B cell (primary cell): ENCODE results near the gene CCDC78. TPM values are rescaled to one million over a fixed set of nuclear protein-coding genes. Genes with fewer than 3 reads are reported as not detected.
A peak's percentile ranks its signal among the peaks of the same experiment; 100 is the strongest.

Source experiments
- ATAC-seq: fragments of 200-7000 bp; cut with Tn5 transposase; one replicate; pipeline ENCODE4 v1.10.0; 2021; ENCODE audit warnings: low read depth, mild to moderate bottlenecking, moderate number of reproducible peaks, moderate library complexity
- CTCF ChIA-PET: fragments of 350-600 bp; sonication (Branson Sonifier 250); formaldehyde crosslinking; loops from one replicate; lab custom pipeline; 2021; ENCODE audit warnings: antibody characterized with exemption, inconsistent platforms; lab: Charles Lee
- POLR2A ChIA-PET: fragments of 350-600 bp; sonication (Branson Sonifier 250); formaldehyde crosslinking; loops from one replicate; lab custom pipeline; 2021; ENCODE audit warnings: antibody characterized with exemption; lab: Charles Lee
- DNase-seq: peaks from one replicate; pipeline ENCODE4 v3.0.0; 2013
- H2AFZ ChIP-seq: 2 replicates; pipeline ENCODE4 v1.6.1; 2012; ENCODE audit warnings: mild to moderate bottlenecking, low read depth, low read length; ENCODE audit not compliant: insufficient read depth, poor library complexity, severe bottlenecking
- H3K27ac ChIP-seq, 2 donors: 1 replicate in 1 of 2; 2 replicates in 1 of 2; pipeline ENCODE4 v1.5.1; 2012 to 2013; ENCODE audit warnings: low read length in 2 of 2, mild to moderate bottlenecking in 2 of 2, moderate library complexity in 1 of 2
- H3K27me3 ChIP-seq, 4 experiments: fragments of 200-600 bp in 1 of 4; sonication (generic) in 1 of 4; replicated peaks in 1 of 4; 1 replicate in 2 of 4; 2 replicates in 2 of 4; pipeline versions ENCODE4 v1.6.1 to v1.7.0; 2013 to 2016; ENCODE audit warnings: low read length in 3 of 4, mild to moderate bottlenecking in 2 of 4, mixed read lengths in 1 of 4, moderate library complexity in 1 of 4; ENCODE audit not compliant: insufficient read depth in 4 of 4, control insufficient read depth in 3 of 4; ENCODE audit errors: control extremely low read depth in 1 of 4
- H3K36me3 ChIP-seq, 2 experiments: replicated peaks in 1 of 2; 1 replicate in 1 of 2; 2 replicates in 1 of 2; pipeline versions ENCODE4 v1.6.1 to v1.7.1; 2013; ENCODE audit warnings: low read length in 1 of 2; ENCODE audit not compliant: insufficient read depth in 2 of 2, control insufficient read depth in 1 of 2; ENCODE audit errors: control extremely low read depth in 1 of 2, extremely low read depth in 1 of 2
- H3K4me1 ChIP-seq, 2 donors: fragments of 200-600 bp in 1 of 2; sonication (generic) in 1 of 2; 1 replicate in 1 of 2; 2 replicates in 1 of 2; pipeline versions ENCODE4 v1.5.1 to v1.6.1; 2013 to 2017; ENCODE audit warnings: low read length in 2 of 2; ENCODE audit not compliant: control insufficient read depth in 2 of 2, insufficient read depth in 2 of 2
- H3K4me2 ChIP-seq: replicated peaks from 2 replicates; pipeline ENCODE3; 2012; ENCODE audit warnings: mild to moderate bottlenecking, low read depth, low read length; ENCODE audit not compliant: poor library complexity, severe bottlenecking
- H3K4me3 ChIP-seq, 5 experiments: fragments of 200-600 bp in 1 of 5; sonication (generic) in 1 of 5; 1 replicate in 3 of 5; 2 replicates in 2 of 5; pipeline versions ENCODE4 v1.5.1 to v1.7.0; 2011 to 2016; ENCODE audit warnings: low read length in 4 of 5, mild to moderate bottlenecking in 4 of 5, low read depth in 2 of 5, control low read depth in 1 of 5, moderate library complexity in 1 of 5; ENCODE audit not compliant: insufficient read depth in 1 of 5; ENCODE audit errors: control extremely low read depth in 1 of 5, extremely low read depth in 1 of 5
- H3K79me2 ChIP-seq: fragments of 200-600 bp; sonication (generic); one replicate; pipeline ENCODE4 v1.6.0; 2016; ENCODE audit warnings: low read length; ENCODE audit not compliant: control insufficient read depth, insufficient read depth
- H3K9ac ChIP-seq: fragments of 200-600 bp; sonication (generic); 2 replicates; pipeline ENCODE4 v1.6.1; 2017; ENCODE audit warnings: mild to moderate bottlenecking, low read length, moderate library complexity
- H3K9me3 ChIP-seq, 3 donors: one replicate each; pipeline versions ENCODE4 v1.6.1 to v1.7.1; 2013; ENCODE audit warnings: low read length in 2 of 3; ENCODE audit not compliant: control insufficient read depth in 2 of 3, insufficient read depth in 1 of 3; ENCODE audit errors: control extremely low read depth in 1 of 3
- H4K20me1 ChIP-seq: 2 replicates; pipeline ENCODE4 v1.6.0; 2012; ENCODE audit warnings: mild to moderate bottlenecking, low read length; ENCODE audit not compliant: insufficient read depth, control insufficient read depth, poor library complexity, severe bottlenecking
- H3K27ac Mint-ChIP-seq: one replicate; pipeline ENCODE4 v1.8.0; 2021; ENCODE audit warnings: mixed read lengths
- H3K27me3 Mint-ChIP-seq: one replicate; pipeline ENCODE4 v1.8.0; 2021; ENCODE audit warnings: mixed read lengths
- H3K4me1 Mint-ChIP-seq: one replicate; pipeline ENCODE4 v1.8.0; 2021; ENCODE audit warnings: mixed read lengths
- H3K4me3 Mint-ChIP-seq: one replicate; pipeline ENCODE4 v1.8.0; 2021; ENCODE audit warnings: mixed read lengths
- H3K9me3 Mint-ChIP-seq: one replicate; pipeline ENCODE4 v1.8.0; 2022; ENCODE audit warnings: mixed read lengths; ENCODE audit not compliant: insufficient read depth
- CTCF ChIP-seq: fragments of 200-600 bp; IDR thresholded peaks from one replicate; pipeline ENCODE4 v1.8.0; 2022; ENCODE audit warnings: antibody characterized with exemption, mild to moderate bottlenecking
- EZH2 ChIP-seq: IDR thresholded peaks from 2 replicates; pipeline ENCODE4 v1.6.1; 2012; ENCODE audit warnings: borderline replicate concordance, low read depth, mild to moderate bottlenecking, moderate library complexity, low read length; ENCODE audit not compliant: insufficient read depth, poor library complexity, severe bottlenecking
- WGBS: methylation state at CpG from one replicate; pipeline ENCODE4 v1.1.5; 2013; ENCODE audit warnings: missing lambda C conversion rate; ENCODE audit not compliant: insufficient coverage; 5-methylcytosine and 5-hydroxymethylcytosine counted together
- intact Hi-C: fragments of 100-400 bp; cut with micrococcal nuclease; formaldehyde crosslinking; loops from one replicate; pipeline ENCODE4 v1.10.0; 2022
- polyA plus RNA-seq: library from polyadenylated mRNA; depleted of rRNA; stranded (reverse); fragments of >200 nt; gene quantifications from 2 replicates; pipeline ENCODE4 v1.2.3, GENCODE V29; 2012
- total RNA-seq, 2 donors: library from RNA; stranded (reverse); fragments of 120-200 nt in 1 of 2; gene quantifications; 1 replicate in 1 of 2; 2 replicates in 1 of 2; pipeline versions ENCODE4 v1.2.3 to v1.2.4, GENCODE V29; 2013 to 2022

CCDC78 gene
- total and polyA plus RNA-seq, 2 donors (not counting 1 experiment from before 2014, with no cell fraction given), result 11.8 to 34.2 TPM

GRCh38 chr16:721765-722540 is 4.3 kb downstream of the CCDC78 start:
- Mint-ChIP-seq H3K27ac (peak overlapping the region; percentile 50), H3K4me3 (peak overlapping the region; percentile 68), H3K27me3 (no peaks in the 10 kb centered on the region), H3K9me3 (no peaks in the 10 kb centered on the region), H3K4me1 (peaks cover 26% of the 10 kb centered on the region)
- DNase-seq (no peak), ATAC-seq (no peak)
- WGBS, result 73% methylated on average over 44 of the region's 51 CpGs
- H3K79me2 ChIP-seq, result no peaks in the 10 kb centered on the region
- H3K9me3 ChIP-seq, result peaks cover 0 to 3% (median 0%) of the 10 kb centered on the region in 3 donors
- POLR2A ChIA-PET, result interaction anchor here (1.0 to 1.9 kb wide), 2 partner anchors 14 to 32 kb away, joined by 4 to 5 read pairs; partner anchors contain the start of gene WDR24
- CTCF ChIA-PET, result interaction anchor here (1.0 to 3.8 kb wide), 6 partner anchors 8 to 690 kb away, joined by 3 to 26 read pairs (median 6); partner anchors contain the start of gene CIAO3
- H3K4me3 ChIP-seq, result peak overlapping the region in 3 of 5 experiments; percentile 73 to 76 (median 74)
- TF ChIP-seq CTCF (no peak), EZH2 (no peak)
- peak overlapping the region; percentile 77 for H3K9ac ChIP-seq
- H3K27ac ChIP-seq, result peak overlapping the region in 1 of 2 donors; percentile 86
- no peaks in the 10 kb centered on the region for H3K36me3 ChIP-seq
- no peaks in the 10 kb centered on the region for H3K27me3 ChIP-seq
- H3K4me1 ChIP-seq, result peaks cover 22 to 39% of the 10 kb centered on the region in 2 donors
- H4K20me1 ChIP-seq, result peaks cover 23% of the 10 kb centered on the region
- H2AFZ ChIP-seq, result peak overlapping the region; percentile 77
- peak overlapping the region; percentile 98 for H3K4me2 ChIP-seq
- intact Hi-C loops, result loop anchor here (5.0 kb wide), 1 partner anchor 40 kb away; the partner anchor contains the start of genes JMJD8 and STUB1
